ENCODE data around the gene CLDN22. TPM values are rescaled to one million over a fixed set of nuclear protein-coding genes. Genes with fewer than 3 reads are reported as not detected.

Gene CLDN22
- total RNA-seq, 1 experiment from 2014 or later = not detected

DNA sequence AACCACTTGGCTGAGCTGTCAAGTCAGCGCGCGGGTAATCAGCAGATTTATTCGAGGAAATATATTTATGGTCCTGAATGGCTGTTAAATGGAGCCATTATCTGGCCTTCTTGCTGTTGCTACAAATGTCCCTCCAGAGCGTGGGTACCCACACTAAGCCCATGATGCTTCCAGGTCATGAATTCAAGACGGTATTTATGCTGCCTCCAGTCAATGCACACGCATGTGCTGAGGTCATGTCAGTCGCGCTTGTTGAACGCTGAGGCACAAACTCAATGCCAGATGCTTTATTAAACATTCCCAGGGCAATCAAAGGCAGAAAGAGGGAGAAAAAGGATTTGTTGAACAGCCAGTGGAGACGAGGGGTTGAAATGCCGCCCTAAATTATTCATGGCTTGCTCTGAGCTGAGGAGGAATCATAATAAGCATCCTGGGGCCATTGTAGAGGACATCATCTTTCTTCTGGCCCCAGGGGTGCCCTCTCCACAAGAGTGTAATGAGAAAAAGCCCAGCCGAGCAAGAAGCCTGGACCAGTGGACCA is 38.2 kb upstream of the CLDN22 start:
- DNase-seq = no peak
- H3K27ac ChIP-seq (ENCODE audit: low read length) = no peak overlapping the region
- H3K36me3 ChIP-seq (ENCODE audit: insufficient read depth, low read length) = no peaks in the 10 kb centered on the region
- H3K9ac ChIP-seq (ENCODE audit: low read length) = no peak overlapping the region
- no peak overlapping the region for H3K4me3 ChIP-seq (ENCODE audit: low read length)
- no peaks in the 10 kb centered on the region for H3K27me3 ChIP-seq (ENCODE audit: low read length)
- H3K79me2 ChIP-seq (ENCODE audit: low read length) = no peaks in the 10 kb centered on the region
- no peak overlapping the region for H2AFZ ChIP-seq (ENCODE audit: low read length)
- no peaks in the 10 kb centered on the region for H3K4me1 ChIP-seq (ENCODE audit: low read length)
- no peaks in the 10 kb centered on the region for H3K9me2 ChIP-seq (replicated peaks; ENCODE audit: insufficient read depth, low read length)
- H4K20me1 ChIP-seq (ENCODE audit: insufficient read depth, low read depth, low read length) = no peaks in the 10 kb centered on the region
- H3K4me2 ChIP-seq (ENCODE audit: low read depth, low read length, poor library complexity, severe bottlenecking) = no peak overlapping the region
- no peaks in the 10 kb centered on the region for H3K9me3 ChIP-seq (ENCODE audit: low read length)

DNA sequence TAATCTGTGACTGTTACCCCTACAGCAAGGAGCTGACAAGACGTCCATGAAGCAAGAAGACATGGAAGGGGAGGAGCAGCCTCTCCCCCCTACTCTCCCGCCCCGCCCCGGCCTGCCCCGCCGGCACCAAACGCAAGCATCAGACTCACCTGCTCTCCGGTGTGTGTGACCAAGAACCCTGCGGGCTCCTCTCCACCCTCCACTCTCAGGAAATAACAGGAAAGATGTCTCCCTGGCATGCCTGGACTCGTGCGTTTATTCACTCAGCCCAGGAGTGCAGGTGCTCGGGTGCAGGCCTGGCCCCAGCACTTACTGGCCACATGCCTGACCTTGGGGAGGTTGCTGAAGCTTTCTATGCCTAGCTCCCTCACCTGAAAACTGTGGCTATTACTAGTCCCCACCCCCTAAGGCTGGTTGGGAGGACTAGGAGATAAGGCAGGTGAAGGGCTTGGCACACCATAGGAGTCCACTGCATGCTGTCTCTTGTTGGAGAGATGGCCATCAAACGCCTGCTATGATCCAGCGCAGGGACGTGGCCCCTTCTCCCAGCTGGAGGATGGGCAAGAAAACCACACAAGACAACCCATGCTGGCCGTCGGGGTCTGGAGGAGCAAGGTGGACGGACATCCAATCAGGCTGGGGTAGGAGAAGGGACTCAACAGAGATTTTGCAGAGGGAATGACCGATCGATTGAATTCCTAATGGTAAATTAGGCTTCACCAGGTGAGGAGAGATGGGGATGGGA is 37.0 kb upstream of the CLDN22 start:
- Histone ChIP-seq H3K36me3 (ENCODE audit: insufficient read depth, low read length) (no peaks in the 10 kb centered on the region), H3K9me2 (replicated peaks; ENCODE audit: insufficient read depth, low read length) (no peaks in the 10 kb centered on the region), H3K4me2 (ENCODE audit: low read depth, low read length, poor library complexity, severe bottlenecking) (no peak overlapping the region), H3K4me1 (ENCODE audit: low read length) (no peaks in the 10 kb centered on the region), H3K9me3 (ENCODE audit: low read length) (no peaks in the 10 kb centered on the region), H3K4me3 (ENCODE audit: low read length) (no peak overlapping the region), H3K27ac (ENCODE audit: low read length) (no peak overlapping the region), H3K27me3 (ENCODE audit: low read length) (no peaks in the 10 kb centered on the region), H3K79me2 (ENCODE audit: low read length) (no peaks in the 10 kb centered on the region), H4K20me1 (ENCODE audit: insufficient read depth, low read depth, low read length) (no peaks in the 10 kb centered on the region), H3K9ac (ENCODE audit: low read length) (no peak overlapping the region), H2AFZ (ENCODE audit: low read length) (no peak overlapping the region)
- DNase-seq = no peak

DNA sequence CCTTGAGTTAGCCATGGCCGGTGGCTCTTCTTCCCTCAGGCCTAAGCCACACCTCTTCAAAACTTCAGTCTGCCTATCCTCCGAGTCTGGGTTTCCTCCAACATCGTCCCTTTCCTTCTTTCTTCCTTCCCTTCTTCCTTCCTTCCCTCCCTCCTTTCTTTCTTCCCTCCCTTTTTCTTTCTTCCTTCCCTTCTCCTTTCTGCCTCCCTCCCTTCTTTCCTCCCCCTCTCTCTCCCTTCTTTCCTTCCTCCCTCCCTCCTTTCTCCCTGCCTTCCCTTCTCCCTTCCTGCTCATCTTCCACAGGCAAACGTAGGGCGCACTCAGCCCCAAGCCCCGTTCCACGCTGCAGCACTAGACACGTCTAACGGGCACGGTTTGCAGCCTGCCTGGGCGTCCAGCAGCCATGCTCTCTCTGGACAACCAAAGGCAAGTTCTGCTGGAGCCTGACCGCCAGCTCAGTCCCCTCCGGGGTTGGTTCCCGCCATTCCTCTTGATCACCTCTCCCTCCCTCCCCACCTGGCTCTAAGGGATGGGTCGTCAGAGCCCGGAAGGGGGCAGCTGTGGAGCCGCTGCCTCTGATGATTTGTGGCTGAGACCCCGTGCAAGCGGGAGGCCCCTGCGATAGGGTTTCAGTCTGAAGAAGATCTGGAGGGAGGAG is 36.2 kb upstream of the CLDN22 start:
- Histone ChIP-seq H2AFZ (ENCODE audit: low read length) (no peak overlapping the region), H3K9me3 (ENCODE audit: low read length) (no peaks in the 10 kb centered on the region), H3K79me2 (ENCODE audit: low read length) (no peaks in the 10 kb centered on the region), H3K4me2 (ENCODE audit: low read depth, low read length, poor library complexity, severe bottlenecking) (no peak overlapping the region), H3K9me2 (replicated peaks; ENCODE audit: insufficient read depth, low read length) (no peaks in the 10 kb centered on the region), H3K27ac (ENCODE audit: low read length) (no peak overlapping the region), H3K27me3 (ENCODE audit: low read length) (no peaks in the 10 kb centered on the region), H3K4me3 (ENCODE audit: low read length) (no peak overlapping the region), H4K20me1 (ENCODE audit: insufficient read depth, low read depth, low read length) (no peaks in the 10 kb centered on the region), H3K4me1 (ENCODE audit: low read length) (no peaks in the 10 kb centered on the region), H3K9ac (ENCODE audit: low read length) (no peak overlapping the region), H3K36me3 (ENCODE audit: insufficient read depth, low read length) (no peaks in the 10 kb centered on the region)
- DNase-seq = no peak

DNA sequence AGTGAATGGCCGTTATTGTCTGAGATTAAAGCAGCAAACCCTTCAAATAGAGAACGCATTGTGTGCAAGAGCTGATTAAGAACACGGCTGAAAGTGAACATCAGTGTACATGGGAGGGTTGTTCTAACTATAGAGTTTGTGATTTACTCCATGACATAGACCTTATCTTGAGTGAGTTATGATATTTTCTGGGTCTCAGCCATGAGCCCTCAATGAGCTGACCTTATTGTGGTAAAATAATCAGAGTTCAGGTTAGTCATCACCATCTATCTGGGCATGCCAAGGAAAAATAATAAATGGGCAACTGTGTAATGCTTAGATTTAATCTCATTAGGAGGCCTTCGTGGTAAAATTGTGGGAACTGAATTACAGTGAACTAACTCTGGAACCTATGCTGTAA is 35.3 kb upstream of the CLDN22 start:
- no peak overlapping the region for H3K27ac ChIP-seq (ENCODE audit: low read length)
- DNase-seq = no peak
- H3K9me3 ChIP-seq (ENCODE audit: low read length) = no peaks in the 10 kb centered on the region
- no peak overlapping the region for H3K4me3 ChIP-seq (ENCODE audit: low read length)
- H4K20me1 ChIP-seq (ENCODE audit: insufficient read depth, low read depth, low read length) = no peaks in the 10 kb centered on the region
- H3K4me2 ChIP-seq (ENCODE audit: low read depth, low read length, poor library complexity, severe bottlenecking) = no peak overlapping the region
- no peaks in the 10 kb centered on the region for H3K27me3 ChIP-seq (ENCODE audit: low read length)
- no peak overlapping the region for H3K9ac ChIP-seq (ENCODE audit: low read length)
- no peak overlapping the region for H2AFZ ChIP-seq (ENCODE audit: low read length)
- no peaks in the 10 kb centered on the region for H3K4me1 ChIP-seq (ENCODE audit: low read length)
- H3K9me2 ChIP-seq (replicated peaks; ENCODE audit: insufficient read depth, low read length) = no peaks in the 10 kb centered on the region
- no peaks in the 10 kb centered on the region for H3K79me2 ChIP-seq (ENCODE audit: low read length)
- no peaks in the 10 kb centered on the region for H3K36me3 ChIP-seq (ENCODE audit: insufficient read depth, low read length)

DNA sequence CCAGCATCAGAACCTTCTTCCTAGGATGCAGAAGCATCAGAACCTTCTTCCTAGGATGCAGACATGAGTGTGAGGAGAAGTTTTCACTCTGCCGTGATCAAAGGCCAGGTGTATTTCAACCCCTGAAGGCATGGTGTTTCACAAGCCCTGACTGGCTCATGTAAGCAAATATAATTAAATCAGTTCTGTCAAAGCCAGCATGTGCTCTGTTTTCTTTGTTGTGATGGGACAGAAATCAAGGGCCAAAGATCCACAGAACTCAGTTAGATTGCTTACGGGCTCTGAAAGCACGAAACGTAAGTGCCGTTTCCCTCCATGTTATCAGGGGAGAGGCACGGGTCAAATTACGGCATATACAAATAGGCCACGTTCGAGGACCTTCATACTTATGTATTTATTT is 34.1 kb upstream of the CLDN22 start:
- Histone ChIP-seq H2AFZ (ENCODE audit: low read length) (no peak overlapping the region), H3K27ac (ENCODE audit: low read length) (no peak overlapping the region), H3K4me2 (ENCODE audit: low read depth, low read length, poor library complexity, severe bottlenecking) (no peak overlapping the region), H3K4me3 (ENCODE audit: low read length) (no peak overlapping the region), H3K27me3 (ENCODE audit: low read length) (no peaks in the 10 kb centered on the region), H4K20me1 (ENCODE audit: insufficient read depth, low read depth, low read length) (no peaks in the 10 kb centered on the region), H3K9me3 (ENCODE audit: low read length) (no peaks in the 10 kb centered on the region), H3K36me3 (ENCODE audit: insufficient read depth, low read length) (no peaks in the 10 kb centered on the region), H3K9ac (ENCODE audit: low read length) (no peak overlapping the region), H3K9me2 (replicated peaks; ENCODE audit: insufficient read depth, low read length) (no peaks in the 10 kb centered on the region), H3K4me1 (ENCODE audit: low read length) (no peaks in the 10 kb centered on the region), H3K79me2 (ENCODE audit: low read length) (no peaks in the 10 kb centered on the region)
- no peak for DNase-seq

DNA sequence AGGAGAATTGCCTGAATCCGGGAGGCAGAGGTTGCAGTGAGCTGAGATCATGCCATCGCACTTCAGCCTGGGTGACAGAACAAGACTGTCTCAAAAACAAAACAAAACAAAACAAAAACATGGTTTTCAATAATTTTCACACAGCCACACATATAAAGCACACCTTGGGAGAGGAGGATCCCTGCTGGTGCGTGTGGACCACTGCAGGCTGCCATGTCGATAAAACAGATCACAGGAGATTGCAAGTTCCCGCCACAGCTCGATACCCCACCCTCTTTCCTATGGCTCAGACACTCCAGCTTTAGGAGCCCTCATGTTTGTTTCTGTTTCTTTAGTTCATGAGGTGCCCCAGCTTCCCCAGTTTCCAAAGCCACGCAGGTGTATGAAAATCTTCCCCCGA is 33.5 kb upstream of the CLDN22 start:
- H3K9me2 ChIP-seq (replicated peaks; ENCODE audit: insufficient read depth, low read length) = no peaks in the 10 kb centered on the region
- no peaks in the 10 kb centered on the region for H3K27me3 ChIP-seq (ENCODE audit: low read length)
- H3K9me3 ChIP-seq (ENCODE audit: low read length) = no peaks in the 10 kb centered on the region
- H2AFZ ChIP-seq (ENCODE audit: low read length) = no peak overlapping the region
- no peak overlapping the region for H3K4me2 ChIP-seq (ENCODE audit: low read depth, low read length, poor library complexity, severe bottlenecking)
- no peak overlapping the region for H3K9ac ChIP-seq (ENCODE audit: low read length)
- no peaks in the 10 kb centered on the region for H3K4me1 ChIP-seq (ENCODE audit: low read length)
- H3K27ac ChIP-seq (ENCODE audit: low read length) = no peak overlapping the region
- H3K4me3 ChIP-seq (ENCODE audit: low read length) = no peak overlapping the region
- no peaks in the 10 kb centered on the region for H4K20me1 ChIP-seq (ENCODE audit: insufficient read depth, low read depth, low read length)
- H3K79me2 ChIP-seq (ENCODE audit: low read length) = no peaks in the 10 kb centered on the region
- DNase-seq = no peak
- H3K36me3 ChIP-seq (ENCODE audit: insufficient read depth, low read length) = no peaks in the 10 kb centered on the region

DNA sequence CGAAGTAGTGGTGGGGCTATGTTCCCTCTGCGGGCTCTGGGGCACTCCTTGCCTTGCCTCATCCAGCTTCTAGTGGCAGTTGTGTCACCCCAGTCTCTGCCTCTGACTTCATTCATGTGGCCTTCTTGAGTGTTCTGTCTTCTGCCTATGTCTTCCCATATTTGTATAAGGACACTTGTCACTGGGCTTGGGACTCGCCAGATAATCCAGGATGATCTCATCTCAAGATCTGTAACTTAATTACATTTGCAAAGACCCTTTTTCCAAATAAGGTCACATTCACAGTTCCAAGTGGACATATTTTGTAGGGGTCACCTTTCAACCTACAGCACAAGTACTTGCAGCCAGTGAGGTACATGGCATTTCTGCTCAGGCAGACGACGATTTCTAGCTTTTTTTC is 32.5 kb upstream of the CLDN22 start:
- Histone ChIP-seq H3K79me2 (ENCODE audit: low read length) (no peaks in the 10 kb centered on the region), H3K4me2 (ENCODE audit: low read depth, low read length, poor library complexity, severe bottlenecking) (no peak overlapping the region), H3K4me1 (ENCODE audit: low read length) (no peaks in the 10 kb centered on the region), H2AFZ (ENCODE audit: low read length) (no peak overlapping the region), H3K27me3 (ENCODE audit: low read length) (no peaks in the 10 kb centered on the region), H3K27ac (ENCODE audit: low read length) (no peak overlapping the region), H3K9me3 (ENCODE audit: low read length) (no peaks in the 10 kb centered on the region), H3K4me3 (ENCODE audit: low read length) (no peak overlapping the region), H4K20me1 (ENCODE audit: insufficient read depth, low read depth, low read length) (no peaks in the 10 kb centered on the region), H3K9me2 (replicated peaks; ENCODE audit: insufficient read depth, low read length) (no peaks in the 10 kb centered on the region), H3K36me3 (ENCODE audit: insufficient read depth, low read length) (no peaks in the 10 kb centered on the region), H3K9ac (ENCODE audit: low read length) (no peak overlapping the region)
- no peak for DNase-seq

DNA sequence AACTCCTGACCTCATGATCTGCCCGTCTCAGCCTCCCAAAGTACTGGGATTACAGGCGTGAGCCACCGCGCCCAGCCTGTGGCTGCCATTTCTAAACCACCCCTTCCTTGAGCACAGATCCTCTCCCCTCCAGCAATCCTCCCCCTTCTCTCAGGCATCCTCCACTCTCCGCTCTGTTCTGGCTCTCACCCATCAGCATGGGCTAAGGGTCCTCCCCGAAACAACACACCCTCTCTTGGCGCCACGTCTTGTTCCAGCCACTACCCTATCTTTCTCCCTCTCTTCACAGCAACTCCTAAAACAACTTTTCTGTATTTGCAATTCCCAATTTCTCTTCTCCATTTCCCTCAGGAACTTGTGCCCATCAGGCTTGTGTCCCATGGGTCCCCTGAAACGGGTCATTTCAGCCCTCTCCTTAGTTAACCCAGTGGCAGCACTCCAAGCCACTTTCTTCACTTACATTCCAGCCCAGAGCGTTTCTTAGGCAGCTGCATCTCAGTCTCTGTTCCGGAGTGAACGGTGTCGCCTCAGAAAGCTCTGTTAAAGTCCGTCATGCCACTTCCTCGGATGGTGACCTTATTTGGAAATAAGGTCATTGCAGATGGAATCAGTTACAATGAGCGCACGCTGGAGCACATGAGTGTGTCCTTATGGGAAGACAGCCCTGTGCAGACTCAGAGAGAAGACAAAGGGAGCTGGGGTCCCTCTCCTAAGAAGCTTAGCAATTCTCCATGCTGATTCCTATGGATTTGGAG is 30.4 kb upstream of the CLDN22 start:
- DNase-seq = no peak
- H3K27me3 ChIP-seq (ENCODE audit: low read length) = no peaks in the 10 kb centered on the region
- H3K4me1 ChIP-seq (ENCODE audit: low read length) = no peaks in the 10 kb centered on the region
- H2AFZ ChIP-seq (ENCODE audit: low read length) = no peak overlapping the region
- no peak overlapping the region for H3K27ac ChIP-seq (ENCODE audit: low read length)
- H3K9ac ChIP-seq (ENCODE audit: low read length) = no peak overlapping the region
- no peaks in the 10 kb centered on the region for H3K79me2 ChIP-seq (ENCODE audit: low read length)
- no peaks in the 10 kb centered on the region for H3K9me3 ChIP-seq (ENCODE audit: low read length)
- no peak overlapping the region for H3K4me2 ChIP-seq (ENCODE audit: low read depth, low read length, poor library complexity, severe bottlenecking)
- no peaks in the 10 kb centered on the region for H4K20me1 ChIP-seq (ENCODE audit: insufficient read depth, low read depth, low read length)
- H3K4me3 ChIP-seq (ENCODE audit: low read length) = no peak overlapping the region
- no peaks in the 10 kb centered on the region for H3K9me2 ChIP-seq (replicated peaks; ENCODE audit: insufficient read depth, low read length)
- no peaks in the 10 kb centered on the region for H3K36me3 ChIP-seq (ENCODE audit: insufficient read depth, low read length)

Measured in Karpas-422 (cell line).